Keratinocyte (primary cell): ENCODE results near the gene SLC22A3. TPM values are rescaled to one million over a fixed set of nuclear protein-coding genes. Genes with fewer than 3 reads are reported as not detected.
A peak's percentile ranks its signal among the peaks of the same experiment; 100 is the strongest.

Source experiments
- DNase-seq: peaks from one replicate; pipeline ENCODE4 v3.0.0-alpha.2; 2011; ENCODE audit warnings: low read depth, missing footprints, low spot score
- FAIRE-seq: peaks from 2 replicates; lab custom pipeline; 2011; peaks lifted over from hg19 to GRCh38; lab: Jason Lieb, UNC
- H2AFZ ChIP-seq: 2 replicates; pipeline ENCODE4 v1.6.0; 2012; ENCODE audit warnings: low read length, control low read depth, inconsistent platforms; ENCODE audit not compliant: control insufficient read depth
- H3K27ac ChIP-seq: 2 replicates; pipeline ENCODE4 v1.5.1; 2011; ENCODE audit warnings: low read length; ENCODE audit not compliant: control insufficient read depth, insufficient read depth
- H3K27me3 ChIP-seq: 3 replicates; pipeline ENCODE4 v1.6.0; 2011; ENCODE audit warnings: low read length; ENCODE audit not compliant: control insufficient read depth, insufficient read depth; ENCODE audit errors: extremely low read depth
- H3K36me3 ChIP-seq, 2 experiments: 2 replicates in 1 of 2; 3 replicates in 1 of 2; pipeline ENCODE4 v1.5.1; 2011; ENCODE audit warnings: low read length in 2 of 2, mild to moderate bottlenecking in 1 of 2; ENCODE audit not compliant: control insufficient read depth in 2 of 2, insufficient read depth in 2 of 2; ENCODE audit errors: extremely low read depth in 1 of 2
- H3K4me1 ChIP-seq: 3 replicates; pipeline ENCODE4 v1.5.1; 2011; ENCODE audit warnings: low read length; ENCODE audit not compliant: control insufficient read depth, insufficient read depth; ENCODE audit errors: extremely low read depth
- H3K4me2 ChIP-seq: 3 replicates; pipeline ENCODE4 v1.6.0; 2011; ENCODE audit warnings: low read depth, low read length; ENCODE audit not compliant: control insufficient read depth, insufficient read depth; ENCODE audit errors: extremely low read depth
- H3K4me3 ChIP-seq, 3 experiments: fragments of 200-600 bp in 1 of 3; sonication (generic) in 1 of 3; 2 replicates in 2 of 3; 3 replicates in 1 of 3; pipeline ENCODE4 v1.5.1; 2011 to 2016; ENCODE audit warnings: low read length in 3 of 3, mild to moderate bottlenecking in 3 of 3, control low read depth in 2 of 3, inconsistent platforms in 1 of 3, low read depth in 1 of 3, mixed read lengths in 1 of 3, mixed run types in 1 of 3, moderate library complexity in 1 of 3; ENCODE audit not compliant: control insufficient read depth in 2 of 3, insufficient read depth in 2 of 3; ENCODE audit errors: extremely low read depth in 1 of 3
- H3K79me2 ChIP-seq: 2 replicates; pipeline ENCODE4 v1.6.0; 2012; ENCODE audit warnings: low read length; ENCODE audit not compliant: control insufficient read depth, insufficient read depth
- H3K9ac ChIP-seq: 3 replicates; pipeline ENCODE4 v1.6.0; 2011; ENCODE audit warnings: low read length; ENCODE audit not compliant: control insufficient read depth, insufficient read depth; ENCODE audit errors: extremely low read depth
- H3K9me1 ChIP-seq: 3 replicates; pipeline ENCODE4 v1.6.0; 2011; ENCODE audit warnings: low read length; ENCODE audit not compliant: control insufficient read depth, insufficient read depth; ENCODE audit errors: extremely low read depth
- H3K9me3 ChIP-seq: 2 replicates; pipeline ENCODE4 v1.5.1; 2012; ENCODE audit warnings: low read depth, low read length; ENCODE audit not compliant: control insufficient read depth
- H4K20me1 ChIP-seq: 3 replicates; pipeline ENCODE4 v1.6.0; 2011; ENCODE audit warnings: low read length; ENCODE audit not compliant: control insufficient read depth, insufficient read depth; ENCODE audit errors: extremely low read depth
- CTCF ChIP-seq, 3 experiments: IDR thresholded peaks in 1 of 3; conservative IDR thresholded peaks in 1 of 3; optimal IDR thresholded peaks in 1 of 3; 2 replicates in 2 of 3; 3 replicates in 1 of 3; pipeline versions ENCODE3 to v1.5.1; 2011; ENCODE audit warnings: low read length in 3 of 3, mild to moderate bottlenecking in 3 of 3, moderate library complexity in 2 of 3, control low read depth in 1 of 3, inconsistent platforms in 1 of 3; ENCODE audit not compliant: insufficient read depth in 2 of 3; ENCODE audit errors: extremely low read depth in 1 of 3
- EZH2 ChIP-seq: IDR thresholded peaks from one replicate; pipeline ENCODE4 v1.6.1; 2012; ENCODE audit warnings: inconsistent platforms, mild to moderate bottlenecking, low read length, moderate library complexity
- dilution Hi-C: fragments of 300-500 bp; cut with MboI; formaldehyde crosslinking; loops from one replicate; pipeline ENCODE4 v1.7.0; 2020; ENCODE audit warnings: low sequenced_read_pairs; ENCODE audit not compliant: extremely low pct_ligation_motif_present
- polyA plus RNA-seq, 5 experiments: library from polyadenylated mRNA; depleted of rRNA in 3 of 5; stranded (reverse) in 3 of 5; stranded (forward) in 1 of 5; unstranded in 1 of 5; fragments of >200 nt; gene quantifications; 1 replicate in 1 of 5; 2 replicates in 3 of 5; 3 replicates in 1 of 5; pipeline versions ENCODE4 v1.2.1 to v1.2.3, GENCODE V29; 2011 to 2012; ENCODE audit warnings: missing spikeins in 2 of 5, low read depth in 1 of 5, low replicate concordance in 1 of 5

The SLC22A3 gene
- polyA plus RNA-seq, 1 donor (not counting 4 experiments of a cell fraction or from before 2014, with no cell fraction given) = 1.8 TPM

- DNase-seq (no peak), FAIRE-seq (no peak)
- H3K4me3 ChIP-seq = no peak overlapping the region
- H3K79me2 ChIP-seq = no peaks in the 10 kb centered on the region
- H4K20me1 ChIP-seq = no peaks in the 10 kb centered on the region
- no peaks in the 10 kb centered on the region for H3K36me3 ChIP-seq
- H3K27me3 ChIP-seq = no peaks in the 10 kb centered on the region
- no peaks in the 10 kb centered on the region for H3K9me1 ChIP-seq
- H3K9ac ChIP-seq = no peak overlapping the region
- no peak overlapping the region for H3K27ac ChIP-seq
- no peaks in the 10 kb centered on the region for H3K9me3 ChIP-seq
- TF ChIP-seq EZH2 (no peak), CTCF (optimal IDR thresholded peaks at IDR 0.05 in 1 of 3, IDR thresholded peaks at IDR 0.05 in 1 of 3, conservative IDR thresholded peaks at IDR 0.05 in 1 of 3; ENCODE audit: extremely low read depth in 1 of 3, insufficient read depth in 2 of 3, low read length in 3 of 3) (no peak)
- dilution Hi-C loops = no loop called here
- no peaks in the 10 kb centered on the region for H3K4me1 ChIP-seq
- H3K4me2 ChIP-seq = no peak overlapping the region
- no peak overlapping the region for H2AFZ ChIP-seq
Measured at GRCh38 chr6:160430751-160431150, 82.6 kb downstream of the SLC22A3 start.

- no peaks in the 10 kb centered on the region for H4K20me1 ChIP-seq
- H3K4me3 ChIP-seq = no peak overlapping the region
- no peaks in the 10 kb centered on the region for H3K9me3 ChIP-seq
- H3K27me3 ChIP-seq = no peaks in the 10 kb centered on the region
- H3K36me3 ChIP-seq = no peaks in the 10 kb centered on the region
- no peak overlapping the region for H3K27ac ChIP-seq
- FAIRE-seq (no peak), DNase-seq (no peak)
- dilution Hi-C loops = no loop called here
- no peaks in the 10 kb centered on the region for H3K79me2 ChIP-seq
- TF ChIP-seq CTCF (optimal IDR thresholded peaks at IDR 0.05 in 1 of 3, IDR thresholded peaks at IDR 0.05 in 1 of 3, conservative IDR thresholded peaks at IDR 0.05 in 1 of 3; ENCODE audit: extremely low read depth in 1 of 3, insufficient read depth in 2 of 3, low read length in 3 of 3) = no peak
- TF ChIP-seq EZH2 = no peak
- H3K9ac ChIP-seq = no peak overlapping the region
- H3K4me1 ChIP-seq = no peaks in the 10 kb centered on the region
- H3K4me2 ChIP-seq = no peak overlapping the region
- H3K9me1 ChIP-seq = no peaks in the 10 kb centered on the region
- H2AFZ ChIP-seq = peak overlapping the region; percentile 3
Measured at GRCh38 chr6:160431226-160431625, 83.0 kb downstream of the SLC22A3 start.
